ENCODE data around the gene OR10S1. TPM values are rescaled to one million over a fixed set of nuclear protein-coding genes. Genes with fewer than 3 reads are reported as not detected.
A peak's percentile ranks its signal among the peaks of the same experiment; 100 is the strongest.
"Not testable (repeated sequence)": the region's sequence is repeated elsewhere in the genome, so short reads cannot be mapped to it uniquely, and the experiment has no call there.

Gene OR10S1
- total RNA-seq, result not detected in 2 replicates

GRCh38 chr11:123977731-123978347 is at the start of gene OR10S1:
Gene OR10S1, minus strand, starts transcription at chr11:123977781. Its CDS starts 117 bp downstream, at chr11:123977664.
- Histone ChIP-seq H3K9me3 (ENCODE audit: low read depth, low read length) (no peaks in the 10 kb centered on the region), H3K79me2 (ENCODE audit: insufficient read depth, low read length) (no peaks in the 10 kb centered on the region), H3K4me2 (ENCODE audit: insufficient read depth, low read length) (no peak within 1 kb of the TSS), H3K4me1 (ENCODE audit: insufficient read depth, low read length) (no peaks in the 10 kb centered on the region), H3K36me3 (ENCODE audit: insufficient read depth, low read length) (no peaks in the 10 kb centered on the region), H4K20me1 (ENCODE audit: insufficient read depth, low read length) (no peaks in the 10 kb centered on the region), H3K4me3 (ENCODE audit: insufficient read depth, low read length) (no peak within 1 kb of the TSS), H3K27ac (ENCODE audit: low read depth, low read length) (no peak within 1 kb of the TSS), H2AFZ (ENCODE audit: low read length) (no peak within 1 kb of the TSS), H3K27me3 (ENCODE audit: insufficient read depth, low read length) (no peaks in the 10 kb centered on the region)
- peak; percentile 19 for DNase-seq (ENCODE audit: insufficient read length, low spot score, missing footprints)
- TF ChIP-seq CTCF (IDR thresholded peaks at IDR 0.05; ENCODE audit: extremely low read depth, low read depth, low read length), result no peak

- H3K27ac ChIP-seq (ENCODE audit: low read depth, low read length), result no peak within 1 kb of the TSS
- H3K36me3 ChIP-seq (ENCODE audit: insufficient read depth, low read length), result no peaks in the 10 kb centered on the region
- no peak within 1 kb of the TSS for H3K4me2 ChIP-seq (ENCODE audit: insufficient read depth, low read length)
- no peaks in the 10 kb centered on the region for H3K4me1 ChIP-seq (ENCODE audit: insufficient read depth, low read length)
- H3K79me2 ChIP-seq (ENCODE audit: insufficient read depth, low read length), result no peaks in the 10 kb centered on the region
- H3K27me3 ChIP-seq (ENCODE audit: insufficient read depth, low read length), result no peaks in the 10 kb centered on the region
- no peak within 1 kb of the TSS for H2AFZ ChIP-seq (ENCODE audit: low read length)
- no peak for TF ChIP-seq CTCF (IDR thresholded peaks at IDR 0.05; ENCODE audit: extremely low read depth, low read depth, low read length)
- no peaks in the 10 kb centered on the region for H3K9me3 ChIP-seq (ENCODE audit: low read depth, low read length)
- peak; percentile 35 for DNase-seq (ENCODE audit: insufficient read length, low spot score, missing footprints)
- no peaks in the 10 kb centered on the region for H4K20me1 ChIP-seq (ENCODE audit: insufficient read depth, low read length)
- no peak within 1 kb of the TSS for H3K4me3 ChIP-seq (ENCODE audit: insufficient read depth, low read length)
Observed at GRCh38 chr11:124026498-124026897, 48.9 kb upstream of the OR10S1 start, which contains the start of gene OR10G8. Gene OR10G8, plus strand, starts transcription at chr11:124026798. Its CDS starts 2,825 bp downstream, at chr11:124029623.

- not testable (repeated sequence) for H3K27me3 ChIP-seq (ENCODE audit: insufficient read depth, low read length); H3K4me1 ChIP-seq (ENCODE audit: insufficient read depth, low read length); H3K4me3 ChIP-seq (ENCODE audit: insufficient read depth, low read length); H3K36me3 ChIP-seq (ENCODE audit: insufficient read depth, low read length); H3K9me3 ChIP-seq (ENCODE audit: low read depth, low read length); H4K20me1 ChIP-seq (ENCODE audit: insufficient read depth, low read length); H3K79me2 ChIP-seq (ENCODE audit: insufficient read depth, low read length); H3K27ac ChIP-seq (ENCODE audit: low read depth, low read length); H2AFZ ChIP-seq (ENCODE audit: low read length); H3K4me2 ChIP-seq (ENCODE audit: insufficient read depth, low read length); DNase-seq (ENCODE audit: insufficient read length, low spot score, missing footprints)
Observed at GRCh38 chr11:124015837-124016236, 38.3 kb upstream of the OR10S1 start.

GRCh38 chr11:124012697-124013096 is 35.1 kb upstream of the OR10S1 start, which contains the start of gene OR10G4:
Gene OR10G4, plus strand, starts transcription at chr11:124012997. Its CDS starts 2,578 bp downstream, at chr11:124015575.
- no peak for DNase-seq (ENCODE audit: insufficient read length, low spot score, missing footprints)
- no peaks in the 10 kb centered on the region for H4K20me1 ChIP-seq (ENCODE audit: insufficient read depth, low read length)
- H3K9me3 ChIP-seq (ENCODE audit: low read depth, low read length), result no peaks in the 10 kb centered on the region
- H3K36me3 ChIP-seq (ENCODE audit: insufficient read depth, low read length), result no peaks in the 10 kb centered on the region
- no peaks in the 10 kb centered on the region for H3K4me1 ChIP-seq (ENCODE audit: insufficient read depth, low read length)
- no peak within 1 kb of the TSS for H2AFZ ChIP-seq (ENCODE audit: low read length)
- H3K27ac ChIP-seq (ENCODE audit: low read depth, low read length), result no peak within 1 kb of the TSS
- H3K27me3 ChIP-seq (ENCODE audit: insufficient read depth, low read length), result no peaks in the 10 kb centered on the region
- H3K79me2 ChIP-seq (ENCODE audit: insufficient read depth, low read length), result no peaks in the 10 kb centered on the region
- H3K4me2 ChIP-seq (ENCODE audit: insufficient read depth, low read length), result no peak within 1 kb of the TSS
- H3K4me3 ChIP-seq (ENCODE audit: insufficient read depth, low read length), result no peak within 1 kb of the TSS
- no peak for TF ChIP-seq CTCF (IDR thresholded peaks at IDR 0.05; ENCODE audit: extremely low read depth, low read depth, low read length)

Measured in osteoblast (primary cell).